Stimulated activated CD4-positive, alpha-beta T cell treated with anti-CD3 and anti-CD28 coated beads, Interleukin-12 subunit alpha, Interleukin-12 subunit beta, amount 100 ng/mL, for 24 hours (primary cell): ENCODE measurements around the gene MDH1.
A peak's percentile ranks its signal among the peaks of the same experiment; 100 is the strongest.
"Not testable (repeated sequence)": the region's sequence is repeated elsewhere in the genome, so short reads cannot be mapped to it uniquely, and the experiment has no call there.

Source experiments
- DNase-seq, 2 experiments: peaks; one replicate each; pipeline ENCODE4 v3.0.0-alpha.2; 2020; ENCODE audit warnings: low read depth in 2 of 2

MDH1 gene

GRCh38 chr2:63588385-63589147 lies at the start of gene MDH1, which contains the start of gene WDPCP:
MDH1 (plus strand) TSS chr2:63588963; CDS start chr2:63589044, 81 bp downstream.
WDPCP (minus strand) TSS chr2:63588477; CDS start chr2:63588271, 206 bp downstream.
- peak; percentile 86 to 89 for DNase-seq

GRCh38 chr2:63539416-63540162 lies 49.2 kb upstream of the MDH1 start:
- no peak for DNase-seq

GRCh38 chr2:63544017-63544627 lies 44.6 kb upstream of the MDH1 start:
- no peak for DNase-seq

- no peak for DNase-seq
Observed at GRCh38 chr2:63545023-63545422, 43.7 kb upstream of the MDH1 start.

GRCh38 chr2:63553049-63553448 lies 35.7 kb upstream of the MDH1 start:
- DNase-seq = no peak

- DNase-seq = no peak
Observed at GRCh38 chr2:63555299-63555698, 33.5 kb upstream of the MDH1 start.

GRCh38 chr2:63555931-63556330 lies 32.8 kb upstream of the MDH1 start:
- DNase-seq = no peak

GRCh38 chr2:63557819-63558218 lies 30.9 kb upstream of the MDH1 start:
- DNase-seq = not testable (repeated sequence)

- DNase-seq = not testable (repeated sequence)
Observed at GRCh38 chr2:63558922-63559321, 29.8 kb upstream of the MDH1 start.

- no peak for DNase-seq
Observed at GRCh38 chr2:63562751-63563150, 26.0 kb upstream of the MDH1 start.

GRCh38 chr2:63569740-63570139 lies 19.0 kb upstream of the MDH1 start:
- DNase-seq = no peak

- no peak for DNase-seq
Observed at GRCh38 chr2:63571291-63571690, 17.5 kb upstream of the MDH1 start.

GRCh38 chr2:63572001-63572400 lies 16.8 kb upstream of the MDH1 start:
- DNase-seq = no peak

- not testable (repeated sequence) for DNase-seq
Observed at GRCh38 chr2:63573026-63573425, 15.7 kb upstream of the MDH1 start.

GRCh38 chr2:63573726-63574345 lies 14.9 kb upstream of the MDH1 start:
- DNase-seq = not testable (repeated sequence)

GRCh38 chr2:63576546-63576945 lies 12.2 kb upstream of the MDH1 start:
- no peak for DNase-seq

GRCh38 chr2:63578767-63579166 lies 10.0 kb upstream of the MDH1 start:
- no peak for DNase-seq

- no peak for DNase-seq
Observed at GRCh38 chr2:63580651-63581297, 8.0 kb upstream of the MDH1 start.

GRCh38 chr2:63581298-63581961 lies 7.3 kb upstream of the MDH1 start:
- no peak for DNase-seq

GRCh38 chr2:63582873-63583272 lies 5.9 kb upstream of the MDH1 start:
- no peak for DNase-seq

- no peak for DNase-seq
Observed at GRCh38 chr2:63587814-63588384, 864 bp upstream of the MDH1 start.
